HG03575 (cell line): ENCODE results near the gene ANKRD22.

Source experiments
- ATAC-seq: cut with Tn5 transposase; IDR thresholded peaks from one replicate; pipeline ENCODE4 v1.9.1; 2021; ENCODE audit not compliant: unreplicated experiment, insufficient number of reproducible peaks, low FRiP score; ENCODE audit errors: extremely low read depth

ANKRD22 gene

DNA sequence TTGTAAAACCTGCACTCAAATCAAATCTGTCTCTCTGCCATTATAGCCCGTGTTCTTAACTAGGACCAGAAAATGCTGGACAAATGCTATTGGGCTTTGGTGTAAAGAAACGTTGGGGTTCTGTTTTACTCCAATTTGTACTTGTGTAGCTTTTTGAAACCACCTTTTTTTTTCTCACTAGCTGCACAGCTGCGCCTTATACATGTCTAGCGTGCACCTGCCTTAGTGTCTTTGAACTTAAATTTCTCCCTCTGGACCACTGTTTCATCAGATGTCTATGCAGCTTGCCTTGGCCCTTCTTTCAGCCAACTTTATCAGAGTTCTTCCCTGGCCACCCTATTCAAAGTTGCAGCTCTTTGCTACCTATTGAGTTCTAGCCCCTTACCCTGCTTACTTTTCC lies 42.0 kb downstream of the ANKRD22 start:
- ATAC-seq: no peak

DNA sequence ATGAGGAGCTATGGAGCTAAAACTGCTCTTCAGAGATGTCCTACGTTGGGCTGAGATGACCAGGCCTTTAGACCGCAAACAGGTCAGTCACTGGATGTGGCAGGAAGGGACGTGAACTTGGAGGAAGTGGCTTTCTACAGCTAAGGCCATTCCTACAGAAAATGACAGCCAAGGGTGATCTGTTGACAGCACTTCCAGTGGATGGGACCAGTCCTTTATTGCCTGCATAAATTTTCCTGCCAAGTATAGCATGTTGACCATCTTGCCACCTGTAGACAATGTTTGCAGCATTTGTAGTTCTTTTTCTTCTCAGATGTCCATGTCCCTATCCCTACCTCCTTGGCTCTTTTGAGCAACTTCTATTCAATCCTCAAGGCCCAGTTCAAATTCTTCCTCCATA lies 45.7 kb downstream of the ANKRD22 start:
- no peak for ATAC-seq

DNA sequence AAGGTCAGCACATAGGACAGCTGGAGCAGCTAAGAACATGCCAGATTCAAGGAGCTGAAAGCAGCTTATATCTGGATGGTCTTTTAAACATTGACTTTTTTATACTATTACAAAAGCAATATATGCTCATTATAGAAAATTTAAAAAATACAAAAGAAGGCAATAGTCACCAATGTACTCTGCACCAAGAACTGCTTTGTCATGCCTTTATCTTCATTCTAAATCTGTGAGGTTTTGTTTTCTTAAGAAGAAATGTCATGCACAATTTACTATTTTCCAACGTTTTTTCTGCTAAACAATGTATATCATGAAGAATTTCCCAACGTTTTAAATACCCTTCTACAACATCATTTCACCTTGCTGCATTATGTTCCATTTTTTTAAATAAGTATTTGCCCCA lies 46.3 kb downstream of the ANKRD22 start:
- no peak for ATAC-seq

DNA sequence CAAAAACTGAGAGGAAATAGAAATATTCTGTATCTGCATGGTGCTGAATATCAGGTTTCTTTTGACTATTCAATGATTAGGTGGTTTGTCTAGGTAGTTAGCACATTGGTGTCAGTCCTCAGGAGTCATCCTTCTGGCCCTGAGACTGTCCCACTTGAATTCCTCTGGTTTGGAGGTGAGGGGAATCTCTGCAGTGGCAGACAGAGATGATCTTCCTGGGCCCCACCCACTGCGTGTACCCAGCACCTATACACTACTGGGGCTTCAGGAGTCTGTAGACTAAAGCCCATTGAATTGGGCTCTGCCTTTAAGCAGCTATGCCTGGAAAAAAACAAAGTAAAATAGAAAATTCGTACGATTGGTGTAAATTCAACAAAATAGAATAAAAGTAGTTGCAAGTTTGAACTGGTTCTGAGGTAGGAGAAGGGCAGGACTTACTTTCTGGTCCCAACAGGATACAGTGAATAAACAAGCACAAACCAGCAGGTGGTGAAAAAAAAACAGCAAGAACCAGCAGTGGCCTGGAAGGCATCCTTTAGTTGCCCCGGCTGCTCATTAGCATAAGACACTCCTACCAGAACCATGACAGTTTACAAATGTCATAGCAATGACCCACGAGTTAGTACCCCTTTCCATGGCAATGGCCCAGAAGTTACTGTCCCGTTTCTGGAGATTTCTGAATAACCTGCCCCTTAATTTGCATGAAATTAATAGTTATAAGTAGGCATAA lies 47.4 kb downstream of the ANKRD22 start:
- no peak for ATAC-seq

DNA sequence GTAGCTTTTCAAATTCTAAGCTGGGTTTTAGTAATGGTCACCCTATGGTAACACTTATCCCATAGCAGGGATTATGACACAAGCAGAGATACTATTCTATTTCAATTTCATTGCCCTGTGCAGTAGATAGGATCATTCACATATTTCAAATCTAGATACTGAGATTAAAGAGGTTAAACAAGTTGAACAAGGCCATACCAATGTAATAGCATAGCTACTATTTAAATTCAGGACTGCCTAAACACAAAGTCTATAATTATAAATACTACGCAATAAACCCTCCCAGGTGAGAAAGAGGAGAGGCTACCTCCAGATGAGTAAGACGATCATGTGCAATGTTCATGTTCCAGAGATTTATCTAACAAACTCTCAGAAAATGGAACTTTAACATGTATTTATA lies 48.0 kb downstream of the ANKRD22 start:
- no peak for ATAC-seq

DNA sequence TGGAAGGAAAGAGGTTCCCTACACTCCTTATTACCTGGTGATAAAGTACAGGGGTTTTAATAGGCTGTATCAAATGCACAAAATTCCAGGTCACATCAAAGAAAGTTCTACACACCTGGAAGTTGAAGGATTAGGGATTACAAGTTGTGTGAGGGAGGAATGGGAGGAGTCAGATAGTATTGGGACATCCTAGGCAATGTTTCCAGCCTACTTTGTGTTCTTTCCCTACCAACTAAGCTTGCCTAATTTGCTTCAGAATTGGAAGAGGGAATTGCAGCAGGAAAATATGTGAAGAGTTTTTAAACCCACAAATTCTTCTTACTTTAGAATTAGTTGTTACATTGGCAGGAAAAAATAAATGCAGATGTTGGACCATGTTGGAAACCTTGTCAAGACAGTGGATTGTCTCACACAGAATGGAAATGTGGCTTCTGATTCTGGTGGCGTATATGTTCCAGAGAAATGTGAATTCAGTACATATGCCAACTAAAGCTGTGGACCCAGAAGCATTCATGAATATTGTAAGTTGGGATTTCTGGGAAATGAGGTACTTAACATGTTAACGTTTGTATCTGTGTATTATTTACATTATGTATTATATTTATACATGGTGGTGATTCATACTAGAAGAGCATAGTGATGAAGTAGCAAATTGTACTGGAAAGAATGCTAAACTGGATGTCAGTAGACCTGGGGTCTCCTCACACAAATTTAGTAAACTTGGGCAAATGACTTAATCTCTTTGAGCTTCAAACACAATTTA lies 48.9 kb downstream of the ANKRD22 start, which contains the start of gene LIPM:
LIPM (plus strand) TSS at position 208 of the 763 bp plus-strand sequence; CDS start at position 375, 167 bp downstream.
- ATAC-seq: no peak

DNA sequence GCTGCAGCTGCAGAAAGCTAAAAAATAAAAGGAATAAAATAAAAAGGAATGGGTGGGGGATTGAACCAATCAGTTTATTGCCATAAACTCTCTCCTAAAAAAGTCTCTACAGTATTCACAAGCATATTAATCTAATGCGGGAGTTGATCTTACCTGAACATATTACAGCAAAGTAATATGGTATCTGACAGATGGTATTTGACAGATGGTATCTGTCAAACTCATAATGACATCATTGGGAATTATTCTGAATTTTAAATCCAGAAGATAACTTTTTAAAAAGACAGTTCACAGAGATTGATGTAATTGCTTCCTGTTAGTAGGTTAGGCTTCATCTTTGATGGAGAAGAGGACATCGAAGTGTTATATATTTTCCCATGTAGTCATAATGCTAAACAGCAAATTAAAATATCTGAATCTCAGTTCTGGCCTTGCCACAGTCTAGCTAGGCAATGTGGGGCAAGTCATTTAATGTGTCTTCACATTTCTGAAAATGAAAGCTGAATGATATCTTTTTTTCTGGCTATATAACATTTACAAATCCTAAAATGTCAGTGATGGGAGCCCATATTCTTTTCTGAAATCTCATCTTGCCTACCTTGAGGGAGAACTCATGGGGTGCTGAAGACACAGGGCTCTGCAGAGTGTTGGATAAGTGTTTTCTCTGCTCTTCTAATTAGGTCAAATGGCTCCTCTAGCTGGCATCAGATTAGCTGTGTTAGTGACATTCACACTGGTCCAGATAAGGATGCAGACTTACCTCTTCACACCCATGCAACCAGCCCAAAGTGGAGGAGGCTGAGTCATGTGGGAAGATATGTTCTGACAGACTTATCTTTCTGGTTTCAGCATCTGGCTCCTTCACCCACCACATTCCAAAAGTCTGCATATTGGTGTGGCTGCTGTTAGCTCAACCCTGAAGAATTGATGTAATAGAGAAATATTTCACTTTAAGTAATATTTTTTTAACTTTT lies 51.2 kb downstream of the ANKRD22 start:
- ATAC-seq: no peak

DNA sequence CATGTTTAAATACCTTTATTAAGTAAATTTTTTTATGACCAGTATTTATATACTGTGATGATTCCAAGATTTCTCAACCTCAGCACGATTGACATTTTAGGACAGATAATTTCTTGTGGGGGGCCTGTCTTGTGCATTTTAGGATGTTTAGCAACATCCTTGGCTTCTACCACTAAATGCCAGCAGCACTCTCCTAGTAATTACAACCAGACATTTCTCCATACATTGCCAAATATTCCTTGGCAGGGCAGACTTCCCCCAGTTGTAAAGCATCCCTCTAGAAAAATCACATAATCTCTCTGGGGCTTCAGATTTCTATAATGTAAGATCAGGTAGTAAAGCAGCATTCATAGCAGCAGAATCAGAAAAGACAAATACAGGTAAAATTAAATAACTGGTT lies 56.9 kb downstream of the ANKRD22 start:
- no peak for ATAC-seq

DNA sequence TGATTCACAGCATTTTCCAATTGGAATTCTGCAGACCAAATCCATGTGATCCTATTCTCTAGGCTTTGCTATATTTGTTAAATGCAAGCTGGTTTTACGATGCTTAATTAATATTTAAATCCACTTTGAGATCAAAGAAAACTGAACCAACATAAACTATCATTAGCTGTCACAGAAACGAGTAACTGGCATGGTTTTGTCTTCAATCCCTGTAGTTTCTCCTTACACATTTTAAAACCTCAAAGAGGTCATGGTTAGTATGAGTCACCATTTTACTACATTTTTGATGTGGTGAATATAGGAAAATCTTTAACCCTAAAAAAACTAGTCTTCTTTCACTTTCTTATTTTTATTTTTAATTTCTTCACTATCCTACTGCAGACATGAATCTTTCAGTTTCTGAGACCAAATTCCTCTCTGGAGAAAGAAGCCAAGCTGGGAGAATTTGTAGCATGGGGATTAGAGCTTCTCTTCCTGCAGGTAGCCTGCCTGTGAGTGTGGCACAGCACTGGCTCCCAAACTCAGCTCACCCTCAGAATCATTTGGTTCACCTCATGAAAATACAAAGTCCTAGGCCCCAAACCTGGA lies 57.8 kb downstream of the ANKRD22 start:
- ATAC-seq: no peak

DNA sequence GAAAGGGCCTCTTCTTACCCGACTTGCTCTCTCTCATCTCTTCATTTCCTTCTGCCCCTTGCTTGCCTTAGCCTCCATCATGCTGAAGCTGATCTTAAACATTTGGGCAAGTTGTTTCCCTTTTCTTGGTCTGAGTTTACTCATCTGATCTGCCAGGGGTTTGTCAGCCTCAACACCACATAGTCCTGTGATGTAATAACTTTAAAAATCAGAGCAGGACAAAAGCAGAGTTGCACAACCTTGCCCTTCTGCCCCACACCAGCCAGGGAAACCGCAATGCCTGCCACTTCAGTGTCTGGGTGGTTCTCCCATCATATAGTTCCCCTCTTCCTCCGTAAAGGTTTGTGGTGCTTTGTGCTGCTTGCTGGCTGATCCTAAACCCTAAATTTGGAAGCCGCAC lies 59.0 kb downstream of the ANKRD22 start:
- no peak for ATAC-seq

DNA sequence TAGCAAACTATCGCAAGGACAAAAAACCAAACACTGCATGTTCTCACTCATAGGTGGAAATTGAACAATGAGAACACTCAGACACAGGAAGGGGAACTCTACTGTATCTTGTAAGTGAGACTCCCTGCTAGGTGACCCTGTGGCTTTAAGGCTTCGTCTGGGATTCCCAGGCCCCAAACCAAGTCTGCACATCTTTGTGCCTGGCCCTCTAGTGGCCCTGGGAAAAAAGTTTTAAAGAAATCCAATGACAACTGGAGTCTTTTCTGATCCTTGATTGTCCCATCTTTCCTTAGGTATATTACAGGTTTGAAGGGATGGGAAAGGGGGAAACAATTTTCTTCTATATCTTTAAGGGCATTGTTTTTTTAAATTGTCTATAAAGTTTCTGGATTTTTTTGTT lies 59.7 kb downstream of the ANKRD22 start:
- ATAC-seq: no peak

DNA sequence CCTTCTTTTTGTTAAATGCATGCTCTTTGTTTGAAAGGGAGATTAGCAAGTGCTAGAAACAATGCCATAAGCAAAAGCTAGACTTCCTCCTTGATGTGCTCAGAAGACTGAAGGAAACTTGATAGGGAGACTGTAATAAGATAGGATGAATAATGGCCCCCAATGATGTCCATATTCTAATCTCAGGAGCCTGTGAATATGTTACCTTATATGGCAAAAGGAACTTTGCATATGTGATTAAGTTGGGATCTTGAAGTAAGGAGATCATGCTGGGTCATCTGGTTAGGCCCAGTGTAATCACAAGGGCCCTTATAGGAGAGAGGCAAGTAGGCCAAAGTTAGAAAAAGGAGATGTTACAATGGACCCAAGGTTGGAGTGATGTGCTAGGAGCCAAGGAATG lies 62.7 kb downstream of the ANKRD22 start:
- no peak for ATAC-seq

DNA sequence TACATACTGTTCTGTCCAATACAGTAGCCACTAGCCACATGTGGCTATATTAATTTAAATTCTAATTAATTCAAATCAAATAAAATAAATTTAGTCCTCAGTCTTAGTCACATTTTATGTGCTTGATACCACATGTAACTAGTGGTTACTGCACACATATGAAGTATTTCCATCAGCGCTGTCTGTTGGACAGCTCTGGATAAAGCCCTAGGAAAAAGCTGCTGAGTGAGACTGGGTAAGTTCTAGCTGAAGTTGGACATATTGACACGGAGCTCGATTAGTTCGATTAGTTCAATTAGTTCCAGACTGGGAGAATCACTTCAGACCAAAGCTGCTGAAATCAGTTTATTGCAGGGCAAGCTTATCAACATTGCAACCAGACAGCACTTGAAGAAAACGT lies 64.2 kb downstream of the ANKRD22 start:
- ATAC-seq: no peak

DNA sequence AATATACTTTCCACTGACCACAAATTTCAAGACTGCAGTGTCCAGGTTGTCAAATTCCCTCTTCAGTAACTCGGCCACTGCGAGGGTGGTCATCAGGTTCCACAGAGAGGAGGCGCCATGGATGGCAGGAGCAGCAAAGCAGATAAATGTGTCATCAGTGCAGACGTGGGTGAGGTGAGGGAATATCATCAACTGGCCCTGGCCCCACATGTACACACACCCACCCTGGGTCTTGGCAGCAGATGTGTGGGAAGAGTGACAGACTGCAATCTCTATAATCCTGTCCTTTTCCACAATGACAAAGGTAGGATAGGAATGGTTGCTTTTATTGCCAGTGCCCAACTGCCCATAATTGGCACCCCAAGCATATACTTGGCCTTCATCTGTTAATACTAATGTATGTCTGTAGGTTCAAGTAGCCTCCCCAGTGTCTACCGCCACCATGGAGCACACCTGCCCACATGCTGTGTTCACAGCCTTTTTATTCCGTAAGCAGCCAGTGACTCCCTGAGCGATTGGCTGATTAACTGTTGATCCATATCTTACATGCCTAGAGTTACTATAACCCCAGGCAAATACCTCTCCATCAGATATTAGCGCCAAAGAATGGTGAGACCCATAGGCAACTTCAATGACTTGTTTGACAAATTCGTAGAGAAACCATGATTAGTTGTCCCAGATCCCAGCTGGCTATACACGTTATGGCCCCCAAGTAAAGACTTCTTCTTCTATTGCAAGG lies 65.4 kb downstream of the ANKRD22 start:
- no peak for ATAC-seq

DNA sequence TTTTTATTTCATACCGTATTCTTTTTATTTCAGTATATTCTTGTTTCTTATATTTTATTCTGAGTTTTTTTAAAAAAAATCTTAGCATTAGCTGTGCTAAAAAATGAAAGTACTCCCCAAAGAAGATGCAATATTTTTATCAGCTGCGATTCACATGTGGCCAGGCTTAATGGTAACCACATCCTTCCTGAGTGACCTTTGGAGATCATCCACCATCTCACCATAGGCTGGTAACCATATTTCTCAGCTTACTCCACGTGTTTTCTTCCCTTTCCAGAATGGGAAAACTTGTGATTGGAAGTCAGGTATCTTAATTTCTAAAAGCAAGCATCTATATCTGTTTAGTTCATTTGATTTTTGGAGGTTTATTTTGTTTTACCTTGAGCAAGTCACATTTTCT lies 67.9 kb downstream of the ANKRD22 start:
- ATAC-seq: no peak

DNA sequence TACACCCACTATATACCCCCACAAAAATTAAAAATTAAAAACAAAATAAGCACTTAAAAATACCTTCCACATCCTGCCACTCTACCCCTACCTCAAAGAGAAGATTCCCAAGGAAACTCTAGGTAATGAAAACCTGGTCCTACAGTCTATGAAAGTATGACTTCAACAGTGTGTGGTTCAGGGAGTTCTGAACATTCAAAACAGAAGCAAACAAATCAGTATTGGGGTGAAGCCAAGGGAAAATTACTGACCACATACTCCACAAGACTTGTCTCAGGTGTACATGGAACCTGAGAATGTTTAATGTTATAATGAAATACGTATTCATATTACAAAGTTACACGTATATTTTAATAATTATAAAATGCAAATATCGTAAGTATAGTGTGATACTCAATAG lies 69.4 kb downstream of the ANKRD22 start:
- no peak for ATAC-seq

DNA sequence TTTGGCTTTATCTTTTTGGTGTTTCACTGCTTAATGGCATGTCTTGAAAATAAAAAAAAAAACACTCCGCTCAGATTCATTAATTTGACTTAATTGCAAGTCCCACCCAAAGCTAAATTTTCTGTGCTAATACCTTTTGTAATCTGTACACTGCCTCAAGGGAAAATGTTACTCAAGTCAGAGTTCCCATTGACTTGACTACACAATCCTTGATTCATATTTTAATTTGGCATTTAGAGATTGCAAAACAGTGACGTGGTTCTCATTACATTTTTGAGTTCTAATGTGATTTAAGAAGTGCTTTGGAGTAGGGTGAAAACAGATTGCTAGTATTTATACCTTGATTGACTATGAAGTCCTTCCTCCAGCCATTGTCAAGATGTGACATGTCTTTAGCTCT lies 70.4 kb downstream of the ANKRD22 start:
- ATAC-seq: no peak
